ENCODE measurements around the gene PLB1.

- no peak for TF ChIP-seq CTCF (IDR thresholded peaks at IDR 0.05)
- no peak for TF ChIP-seq POLR2A (IDR thresholded peaks at IDR 0.05)
Measured at GRCh38 chr2:28606986-28607441, 111.2 kb downstream of the PLB1 start.

All from esophagus squamous epithelium (tissue), 4 donors.